Mucosa of stomach (tissue), 1 donor: Measurements from ENCODE around the gene RAB25.
A peak's percentile ranks its signal among the peaks of the same experiment; 100 is the strongest.

Experiments
- H3K27me3 ChIP-seq: one replicate; pipeline ENCODE4 v1.7.0; 2013; ENCODE audit warnings: mild to moderate bottlenecking, low read length; ENCODE audit not compliant: control insufficient read depth, insufficient read depth
- H3K36me3 ChIP-seq: one replicate; pipeline ENCODE4 v1.7.0; 2013; ENCODE audit warnings: low read length; ENCODE audit not compliant: control insufficient read depth, insufficient read depth
- H3K4me1 ChIP-seq: one replicate; pipeline ENCODE4 v1.7.0; 2013; ENCODE audit warnings: mild to moderate bottlenecking, low read length; ENCODE audit not compliant: control insufficient read depth, insufficient read depth
- H3K4me3 ChIP-seq: one replicate; pipeline ENCODE4 v1.7.0; 2013; ENCODE audit warnings: low read length
- H3K9ac ChIP-seq: one replicate; pipeline ENCODE4 v1.7.0; 2013; ENCODE audit warnings: mild to moderate bottlenecking, low read length, moderate library complexity
- H3K9me3 ChIP-seq: one replicate; pipeline ENCODE4 v1.7.0; 2013; ENCODE audit warnings: mild to moderate bottlenecking, low read length, moderate library complexity; ENCODE audit not compliant: control insufficient read depth
- donor health status: Pancreatic carcinoma.

The RAB25 gene

DNA sequence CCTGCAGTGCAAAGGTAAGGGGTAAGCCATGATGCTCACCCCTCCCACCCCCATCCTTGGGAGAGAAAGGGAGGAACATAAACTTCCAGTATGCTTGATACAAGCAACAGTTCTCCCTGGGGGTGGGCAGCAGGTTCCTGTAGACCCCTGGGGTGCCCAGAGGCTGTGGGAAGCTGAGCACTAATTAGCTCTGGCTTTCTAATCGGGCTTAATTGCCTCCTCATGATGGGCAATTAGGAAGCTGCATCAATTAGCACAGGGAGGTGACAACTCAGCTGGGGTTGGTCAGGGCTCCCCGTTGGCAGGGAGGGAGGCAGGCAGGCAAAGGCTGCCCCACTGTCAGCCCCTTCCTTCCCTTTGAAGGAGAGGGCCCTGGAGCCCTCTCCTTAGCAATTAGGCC lies 37.8 kb downstream of the RAB25 start:
- Histone ChIP-seq H3K9me3 (no peaks in the 10 kb centered on the region), H3K9ac (no peak overlapping the region), H3K36me3 (no peaks in the 10 kb centered on the region), H3K27me3 (no peaks in the 10 kb centered on the region), H3K4me1 (peaks cover 50% of the 10 kb centered on the region), H3K4me3 (no peak overlapping the region)

DNA sequence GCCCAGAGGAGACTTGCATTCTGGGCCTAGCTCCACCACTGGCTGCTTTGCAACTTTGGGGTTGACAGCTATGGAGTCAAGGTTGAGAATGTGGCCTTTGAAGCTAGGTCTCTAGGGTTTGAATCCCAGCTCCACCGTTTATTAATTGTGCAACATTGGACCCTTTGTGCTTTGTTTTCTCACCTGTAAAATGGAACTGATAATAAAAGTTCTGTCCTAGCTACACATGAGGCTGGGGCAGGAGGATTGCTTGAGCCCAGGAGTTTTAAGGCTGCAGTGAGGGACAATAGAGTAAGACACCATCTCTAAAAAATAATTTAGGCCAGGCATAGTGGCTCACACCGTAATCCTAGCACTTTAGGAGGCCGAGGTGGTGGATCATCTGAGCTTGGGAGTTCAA lies 38.3 kb downstream of the RAB25 start:
- H3K9ac ChIP-seq, result no peak overlapping the region
- H3K9me3 ChIP-seq, result no peaks in the 10 kb centered on the region

GRCh38 chr1:156100205-156100995 lies 39.4 kb downstream of the RAB25 start:
- Histone ChIP-seq H3K4me1 (peaks cover 66% of the 10 kb centered on the region), H3K9me3 (no peaks in the 10 kb centered on the region), H3K36me3 (no peaks in the 10 kb centered on the region), H3K27me3 (no peaks in the 10 kb centered on the region), H3K4me3 (no peak overlapping the region), H3K9ac (peak overlapping the region; percentile 38)

More for the DNA sequence above, 38.3 kb downstream of the RAB25 start:
- no peak overlapping the region for H3K4me3 ChIP-seq
- H3K27me3 ChIP-seq, result no peaks in the 10 kb centered on the region
- H3K36me3 ChIP-seq, result no peaks in the 10 kb centered on the region
- H3K4me1 ChIP-seq, result peaks cover 55% of the 10 kb centered on the region

GRCh38 chr1:156101880-156102279 lies 40.9 kb downstream of the RAB25 start:
- H3K27me3 ChIP-seq, result no peaks in the 10 kb centered on the region
- no peak overlapping the region for H3K4me3 ChIP-seq
- peaks cover 72% of the 10 kb centered on the region for H3K4me1 ChIP-seq
- no peaks in the 10 kb centered on the region for H3K9me3 ChIP-seq
- peak overlapping the region; percentile 28 for H3K9ac ChIP-seq
- no peaks in the 10 kb centered on the region for H3K36me3 ChIP-seq

- no peaks in the 10 kb centered on the region for H3K9me3 ChIP-seq
- no peaks in the 10 kb centered on the region for H3K36me3 ChIP-seq
- peak overlapping the region; percentile 83 for H3K9ac ChIP-seq
- H3K4me1 ChIP-seq, result peaks cover 70% of the 10 kb centered on the region
- H3K4me3 ChIP-seq, result peak overlapping the region; percentile 39
- no peaks in the 10 kb centered on the region for H3K27me3 ChIP-seq
Observed at GRCh38 chr1:156102633-156103511, 41.9 kb downstream of the RAB25 start.

GRCh38 chr1:156103521-156103947 lies 42.6 kb downstream of the RAB25 start:
- Histone ChIP-seq H3K27me3 (no peaks in the 10 kb centered on the region), H3K4me1 (peaks cover 70% of the 10 kb centered on the region), H3K9me3 (no peaks in the 10 kb centered on the region), H3K9ac (peak overlapping the region; percentile 83), H3K36me3 (no peaks in the 10 kb centered on the region), H3K4me3 (peak overlapping the region; percentile 39)

GRCh38 chr1:156104065-156104810 lies 43.3 kb downstream of the RAB25 start:
- no peaks in the 10 kb centered on the region for H3K27me3 ChIP-seq
- H3K4me1 ChIP-seq, result peaks cover 70% of the 10 kb centered on the region
- H3K36me3 ChIP-seq, result no peaks in the 10 kb centered on the region
- H3K9me3 ChIP-seq, result no peaks in the 10 kb centered on the region
- H3K4me3 ChIP-seq, result peak overlapping the region; percentile 39
- H3K9ac ChIP-seq, result peak overlapping the region; percentile 83

DNA sequence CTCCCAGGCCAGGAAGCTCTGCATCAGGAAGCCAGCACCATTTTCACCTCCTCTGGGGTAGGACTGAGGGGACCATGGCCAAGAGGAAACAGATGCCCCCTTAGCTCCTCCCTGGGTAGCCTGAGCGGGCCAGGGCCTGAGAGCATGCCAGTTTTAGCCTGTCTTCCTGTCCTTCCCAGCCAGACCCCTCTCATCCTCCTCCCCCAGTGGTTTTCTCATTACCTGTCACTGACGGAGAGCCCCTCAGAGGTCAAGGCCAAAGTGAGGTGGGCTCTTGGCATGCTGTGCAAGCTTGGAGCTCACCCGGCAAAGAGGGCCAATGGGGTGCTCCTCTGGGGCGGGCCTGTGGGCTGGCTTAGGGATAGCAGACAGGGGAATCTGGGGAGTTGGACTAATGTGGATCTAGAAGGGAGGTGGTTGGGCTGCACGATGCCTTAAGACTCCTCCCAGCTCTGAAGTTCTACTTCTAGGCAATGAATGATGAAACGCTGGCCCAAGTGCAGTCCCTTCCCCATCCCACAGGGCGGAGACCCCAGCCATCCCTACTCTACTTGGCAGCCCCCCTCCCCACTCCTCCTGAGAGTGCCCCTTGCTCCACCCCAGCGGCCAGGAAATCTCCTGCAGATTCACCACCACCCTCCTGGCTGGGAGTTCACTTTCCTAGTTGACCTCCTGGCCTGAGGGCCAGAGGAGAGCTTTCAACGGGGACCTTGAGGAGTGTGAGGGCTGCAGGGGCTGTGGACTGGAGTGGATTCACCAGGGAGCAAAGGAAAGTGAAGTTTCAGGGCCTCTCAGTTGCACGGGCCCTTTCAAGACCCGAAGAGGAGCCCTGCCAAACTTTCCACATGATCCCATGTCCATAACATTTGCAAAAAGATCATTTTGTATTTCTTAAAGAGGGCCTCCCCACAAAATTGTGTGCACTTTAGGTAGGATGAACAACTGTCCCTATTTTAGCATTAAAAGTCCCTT lies 44.2 kb downstream of the RAB25 start:
- peak overlapping the region; percentile 25 for H3K4me3 ChIP-seq
- H3K27me3 ChIP-seq, result no peaks in the 10 kb centered on the region
- peak overlapping the region; percentile 83 for H3K9ac ChIP-seq

GRCh38 chr1:156106624-156107488 lies 45.9 kb downstream of the RAB25 start:
- peak overlapping the region; percentile 69 for H3K9ac ChIP-seq
- H3K27me3 ChIP-seq, result no peaks in the 10 kb centered on the region

More for the DNA sequence above, 44.2 kb downstream of the RAB25 start:
- peaks cover 66% of the 10 kb centered on the region for H3K4me1 ChIP-seq
- no peaks in the 10 kb centered on the region for H3K9me3 ChIP-seq
- H3K36me3 ChIP-seq, result no peaks in the 10 kb centered on the region

DNA sequence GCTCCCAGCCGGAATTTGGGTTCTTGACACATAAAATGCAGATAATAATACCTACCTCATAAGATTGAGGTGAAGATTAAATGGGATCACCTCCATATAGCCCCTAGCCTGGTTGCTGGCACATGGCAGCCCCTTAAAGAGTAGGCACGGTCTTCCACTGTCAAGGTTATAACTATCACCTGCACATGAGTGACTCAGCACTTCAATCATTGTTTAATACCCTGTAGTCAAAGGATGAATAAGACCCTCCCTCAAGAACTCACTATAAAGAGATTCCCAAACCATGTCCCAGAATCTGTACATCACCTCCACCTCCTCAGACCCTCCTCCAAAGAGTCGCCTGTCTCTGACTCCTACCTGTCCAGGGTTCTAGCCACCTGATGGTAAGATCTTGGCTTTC lies 47.1 kb downstream of the RAB25 start:
- no peak overlapping the region for H3K9ac ChIP-seq
- no peaks in the 10 kb centered on the region for H3K9me3 ChIP-seq
- no peaks in the 10 kb centered on the region for H3K27me3 ChIP-seq
- H3K4me1 ChIP-seq, result peaks cover 39% of the 10 kb centered on the region
- no peaks in the 10 kb centered on the region for H3K36me3 ChIP-seq
- H3K4me3 ChIP-seq, result no peak overlapping the region

More at GRCh38 chr1:156106624-156107488, 45.9 kb downstream of the RAB25 start:
- Histone ChIP-seq H3K4me1 (peaks cover 51% of the 10 kb centered on the region), H3K4me3 (no peak overlapping the region), H3K9me3 (no peaks in the 10 kb centered on the region), H3K36me3 (no peaks in the 10 kb centered on the region)
